SK-N-SH (cell line): ENCODE measurements around the gene FH. TPM values are rescaled to one million over a fixed set of nuclear protein-coding genes. Genes with fewer than 3 reads are reported as not detected.

ENCODE experiments used
- CTCF ChIA-PET: fragments of 300-600, 350-600 bp; formaldehyde crosslinking; extraction: SDS; loops from one replicate; lab custom pipeline; 2021; lab: Yijun Ruan, JAX
- POLR2A ChIA-PET: fragments of 350-600 bp; sonication (Branson Sonifier 250); formaldehyde crosslinking; extraction: SDS; loops from one replicate; lab custom pipeline; 2020; ENCODE audit warnings: antibody characterized with exemption, inconsistent platforms; lab: Yijun Ruan, JAX
- DNase-seq: peaks from one replicate; pipeline ENCODE4 v3.0.0; 2012
- H2AFZ ChIP-seq: fragments of 200-600 bp; sonication (generic); 2 replicates; pipeline ENCODE4 v1.8.1; 2016; ENCODE audit warnings: antibody characterized with exemption, mild to moderate bottlenecking, low read depth
- H3F3A ChIP-seq: fragments of 200-600 bp; sonication (generic); replicated peaks from 2 replicates; pipeline ENCODE3; 2016; ENCODE audit warnings: antibody characterized with exemption, mild to moderate bottlenecking; ENCODE audit not compliant: insufficient read depth
- H3K27ac ChIP-seq, 2 experiments: fragments of 200-500 bp in 1 of 2; fragments of 200-600 bp in 1 of 2; sonication (Bioruptor generic) in 1 of 2; sonication (generic), shearing (Covaris generic) in 1 of 2; 2 replicates each; pipeline versions ENCODE4 v1.5.1 to v1.6.1; 2014 to 2016; ENCODE audit warnings: low read depth in 2 of 2, inconsistent platforms in 1 of 2, low read length in 1 of 2, mild to moderate bottlenecking in 1 of 2, mixed read lengths in 1 of 2
- H3K27me3 ChIP-seq: fragments of 200-600 bp; sonication (generic), shearing (Covaris generic); 2 replicates; pipeline ENCODE4 v1.6.1; 2016; ENCODE audit warnings: mixed run types; ENCODE audit not compliant: insufficient read depth
- H3K36me3 ChIP-seq, 2 experiments: fragments of 200-500 bp in 1 of 2; fragments of 200-600 bp in 1 of 2; sonication (Bioruptor generic) in 1 of 2; sonication (generic) in 1 of 2; replicated peaks in 1 of 2; 2 replicates each; pipeline versions ENCODE3 to v1.5.1; 2014 to 2016; ENCODE audit warnings: low read length in 1 of 2, mild to moderate bottlenecking in 1 of 2; ENCODE audit not compliant: insufficient read depth in 2 of 2, control insufficient read depth in 1 of 2
- H3K4me1 ChIP-seq, 2 experiments: fragments of 200-500 bp in 1 of 2; fragments of 200-600 bp in 1 of 2; sonication (Bioruptor generic) in 1 of 2; sonication (generic), shearing (Covaris generic) in 1 of 2; 2 replicates each; pipeline versions ENCODE4 v1.5.1 to v1.6.1; 2014 to 2016; ENCODE audit warnings: low read depth in 1 of 2, low read length in 1 of 2, mixed run types in 1 of 2; ENCODE audit not compliant: insufficient read depth in 2 of 2, control insufficient read depth in 1 of 2
- H3K4me2 ChIP-seq: fragments of 200-600 bp; sonication (generic), shearing (Covaris generic); 2 replicates; pipeline ENCODE4 v1.6.1; 2017; ENCODE audit warnings: mixed run types
- H3K4me3 ChIP-seq, 2 experiments: fragments of 200-500 bp in 1 of 2; fragments of 200-600 bp in 1 of 2; sonication (Bioruptor generic) in 1 of 2; sonication (generic), shearing (Covaris generic) in 1 of 2; 2 replicates each; pipeline versions ENCODE4 v1.5.1 to v1.8.1; 2014 to 2016; ENCODE audit warnings: low read depth in 2 of 2, inconsistent platforms in 1 of 2, low read length in 1 of 2, mild to moderate bottlenecking in 1 of 2, mixed read lengths in 1 of 2, moderate library complexity in 1 of 2
- H3K79me2 ChIP-seq: fragments of 200-600 bp; sonication (generic); 2 replicates; pipeline ENCODE4 v1.8.1; 2017; ENCODE audit warnings: mild to moderate bottlenecking; ENCODE audit not compliant: insufficient read depth
- H3K9ac ChIP-seq: fragments of 200-600 bp; sonication (generic); 2 replicates; pipeline ENCODE4 v1.6.1; 2017; ENCODE audit warnings: mixed run types
- H3K9me2 ChIP-seq: fragments of 200-600 bp; sonication (generic); 2 replicates; pipeline ENCODE4 v1.6.1; 2017; ENCODE audit warnings: mixed run types
- H3K9me3 ChIP-seq: fragments of 200-600 bp; sonication (generic); 2 replicates; pipeline ENCODE4 v1.6.1; 2017; ENCODE audit warnings: mixed run types, mild to moderate bottlenecking, moderate library complexity
- H4K20me1 ChIP-seq: fragments of 200-600 bp; sonication (generic); 2 replicates; pipeline ENCODE4 v1.6.1; 2017; ENCODE audit warnings: mild to moderate bottlenecking, mixed run types; ENCODE audit not compliant: insufficient read depth
- CTCF ChIP-seq: fragments of 200-600 bp; sonication (generic); IDR thresholded peaks from 2 replicates; pipeline ENCODE4 v1.6.1; 2017; ENCODE audit warnings: antibody characterized with exemption, mild to moderate bottlenecking, moderate library complexity
- ELF1 ChIP-seq: IDR thresholded peaks from 2 replicates; pipeline ENCODE4 v1.4.0; 2012
- EP300 ChIP-seq, 2 experiments: IDR thresholded peaks; 2 replicates each; pipeline versions ENCODE4 v1.4.0 to v1.6.1; 2012; ENCODE audit warnings: borderline replicate concordance in 1 of 2, low read depth in 1 of 2, low read length in 1 of 2
- FOXJ3 ChIP-seq: sonication (generic); formaldehyde crosslinking; IDR thresholded peaks from 2 replicates; pipeline ENCODE4 v1.5.1; 2020; ENCODE audit warnings: mild to moderate bottlenecking, missing genetic modification reagents
- FOXM1 ChIP-seq: IDR thresholded peaks from 2 replicates; pipeline ENCODE4 v1.4.0; 2012; ENCODE audit warnings: low read depth, mild to moderate bottlenecking
- GABPA ChIP-seq: IDR thresholded peaks from 2 replicates; pipeline ENCODE4 v1.4.0; 2012; ENCODE audit warnings: low read depth, mild to moderate bottlenecking
- GATA2 ChIP-seq: sonication (generic); formaldehyde crosslinking; IDR thresholded peaks from 2 replicates; pipeline ENCODE4 v1.5.0; 2020; ENCODE audit warnings: mild to moderate bottlenecking, missing genetic modification reagents
- MAX ChIP-seq: IDR thresholded peaks from 2 replicates; pipeline ENCODE4 v1.4.0; 2012; ENCODE audit warnings: low read depth
- MXI1 ChIP-seq: IDR thresholded peaks from 2 replicates; pipeline ENCODE4 v1.6.1; 2012; ENCODE audit warnings: mild to moderate bottlenecking, low read depth, low read length, improper control_type of control experiment
- RAD21 ChIP-seq: IDR thresholded peaks from 2 replicates; pipeline ENCODE4 v1.6.1; 2012; ENCODE audit warnings: mild to moderate bottlenecking, low read length
- RXRA ChIP-seq: IDR thresholded peaks from 2 replicates; pipeline ENCODE4 v1.4.0; 2012; ENCODE audit warnings: low read depth, mild to moderate bottlenecking, borderline replicate concordance
- SIN3A ChIP-seq: IDR thresholded peaks from 2 replicates; pipeline ENCODE4 v1.6.1; 2012; ENCODE audit warnings: low read depth, mild to moderate bottlenecking, low read length, moderate library complexity, borderline replicate concordance
- TCF12 ChIP-seq: IDR thresholded peaks from 2 replicates; pipeline ENCODE4 v1.4.0; 2012
- WGBS: methylation state at CpG from one replicate; pipeline ENCODE4 v1.1.6; 2017; ENCODE audit warnings: low lambda C conversion rate; 5-methylcytosine and 5-hydroxymethylcytosine counted together
- polyA plus RNA-seq, 3 experiments: library from polyadenylated mRNA; depleted of rRNA; stranded (reverse); fragments of >200 nt; gene quantifications; 2 replicates each; pipeline ENCODE4 v1.2.3, GENCODE V29; 2012

FH gene
- polyA plus RNA-seq, 1 of the 3 experiments (the other 2 are of a cell fraction) = 48.1 TPM

- Histone ChIP-seq H2AFZ (peak overlapping the region; percentile 97), H3K9me2 (peaks cover 5% of the 10 kb centered on the region; the same call in 1 of the 2 replicates), H3K4me2 (peak overlapping the region; percentile 63), H4K20me1 (0 out of 2 replicates have a peak, but pooled peaks cover 3% of the 10 kb centered on the region)
- CTCF ChIA-PET = interaction anchor here (0.8 to 1.3 kb wide), 2 partner anchors 11 to 788 kb away, joined by 3 read pairs; no protein-coding TSS in a partner anchor
- DNase-seq = no peak
- no peak for TF ChIP-seq RXRA
- TF ChIP-seq EP300 (IDR thresholded peaks at IDR 0.05; ENCODE audit: borderline replicate concordance in 1 of 2, low read depth in 1 of 2, low read length in 1 of 2) = no peak
- TF ChIP-seq FOXM1 = no peak
- no peak for TF ChIP-seq MAX
- no peak for TF ChIP-seq RAD21
- TF ChIP-seq, all 33 proteins: peak for 0
- no peaks in the 10 kb centered on the region for H3F3A ChIP-seq
- H3K27me3 ChIP-seq = no peaks in the 10 kb centered on the region
- H3K79me2 ChIP-seq = peaks cover 41% of the 10 kb centered on the region
- H3K27ac ChIP-seq = peak overlapping the region; percentile 33 to 69; a peak in 3 of 4 replicates
- POLR2A ChIA-PET = no interaction called here
- H3K9me3 ChIP-seq = no peaks in the 10 kb centered on the region
- H3K4me1 ChIP-seq = peaks cover 5 to 12% of the 10 kb centered on the region in 2 experiments; a peak in 2 of 4 replicates
- 3% methylated on average over 6 of the region's 6 CpGs for WGBS
- H3K9ac ChIP-seq = peak overlapping the region; percentile 32; the same call in 1 of the 2 replicates
- H3K36me3 ChIP-seq = peaks cover 10 to 12% of the 10 kb centered on the region in 2 experiments
- peak overlapping the region; percentile 71 to 96 for H3K4me3 ChIP-seq
These were observed 518 bp upstream of the FH start for GRCh38 chr1:241520080-241520465.

- H3K9me2 ChIP-seq = peaks cover 5% of the 10 kb centered on the region; the same call in 1 of the 2 replicates
- peak overlapping the region; percentile 78 for H2AFZ ChIP-seq
- H3K27ac ChIP-seq = peak overlapping the region; percentile 74 to 84
- no peaks in the 10 kb centered on the region for H3K27me3 ChIP-seq
- peak overlapping the region; percentile 89 for H3K4me2 ChIP-seq
- 0 out of 2 replicates have a peak, but pooled peaks have one; percentile 18 for TF ChIP-seq MXI1
- TF ChIP-seq FOXJ3 (CRISPR knock-in tag) = no peak
- H3K4me3 ChIP-seq = peak overlapping the region; percentile 71 to 96
- H4K20me1 ChIP-seq = 0 out of 2 replicates have a peak, but pooled peaks cover 3% of the 10 kb centered on the region
- CTCF ChIA-PET = interaction anchor here (1.0 to 1.9 kb wide), 4 partner anchors 10 to 787 kb away, joined by 3 to 4 read pairs (median 4); no protein-coding TSS in a partner anchor
- 4% methylated on average over 19 of the region's 28 CpGs for WGBS
- peaks cover 15 to 22% of the 10 kb centered on the region in 2 experiments for H3K36me3 ChIP-seq
- H3F3A ChIP-seq = no peaks in the 10 kb centered on the region
- POLR2A ChIA-PET = no interaction called here
- DNase-seq = no peak
- H3K4me1 ChIP-seq = peaks cover 5 to 12% of the 10 kb centered on the region in 2 experiments; a peak in 2 of 4 replicates
- H3K9me3 ChIP-seq = no peaks in the 10 kb centered on the region
- H3K79me2 ChIP-seq = peaks cover 54% of the 10 kb centered on the region
- peak overlapping the region; percentile 75 for H3K9ac ChIP-seq
These were observed 863 bp downstream of the FH start for GRCh38 chr1:241518476-241519307.

GRCh38 chr1:241513378-241513777, 6.2 kb downstream of the FH start:
- no peaks in the 10 kb centered on the region for H3K9me2 ChIP-seq
- no peak overlapping the region; a peak in 1 of 4 replicates for H3K27ac ChIP-seq
- no peak for TF ChIP-seq CTCF
- no peak for TF ChIP-seq SIN3A
- peak; percentile 10; the same call in 1 of the 2 replicates for TF ChIP-seq GATA2
- no peak for TF ChIP-seq GABPA
- TF ChIP-seq TCF12 = no peak
- TF ChIP-seq ELF1 = no peak
- H3K9me3 ChIP-seq = no peaks in the 10 kb centered on the region
- H3F3A ChIP-seq = no peaks in the 10 kb centered on the region
- no peak overlapping the region for H3K4me2 ChIP-seq
- peaks cover 5 to 12% of the 10 kb centered on the region in 2 experiments; a peak in 2 of 4 replicates for H3K4me1 ChIP-seq
- 84% methylated on average over 5 of the region's 5 CpGs for WGBS
- peak; percentile 25 for DNase-seq
- ChIA-PET CTCF (no interaction called here), POLR2A (no interaction called here)
- no peaks in the 10 kb centered on the region for H3K27me3 ChIP-seq
- peaks cover 34 to 68% of the 10 kb centered on the region in 2 experiments for H3K36me3 ChIP-seq
- no peak overlapping the region for H3K9ac ChIP-seq
- H3K4me3 ChIP-seq = no peak overlapping the region
- no peak overlapping the region for H2AFZ ChIP-seq
- H4K20me1 ChIP-seq = 0 out of 2 replicates have a peak, but pooled peaks cover 3% of the 10 kb centered on the region
- peaks cover 50% of the 10 kb centered on the region for H3K79me2 ChIP-seq
